Measurements from ENCODE around the gene CD101.

DNA sequence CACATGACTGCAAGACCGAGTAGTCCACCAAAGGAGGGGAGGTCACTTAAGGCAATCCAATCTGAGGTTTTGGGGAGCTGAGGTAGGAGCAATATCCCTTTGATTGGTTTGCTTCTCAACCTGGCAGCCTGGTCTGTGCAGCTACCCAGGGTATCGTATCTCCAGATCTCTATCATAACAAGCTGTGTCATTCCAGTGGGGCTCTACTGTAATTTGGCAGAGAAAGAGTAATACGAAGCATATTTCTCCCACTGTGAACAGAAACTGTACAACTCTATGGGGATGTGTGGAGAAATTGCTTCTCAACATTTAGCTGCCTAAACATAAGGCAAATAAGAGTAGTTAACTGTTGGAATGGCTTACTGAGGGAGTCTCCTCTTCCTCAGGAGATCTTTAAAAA is 20.6 kb downstream of the CD101 start:
- TF ChIP-seq, protein P1, sequence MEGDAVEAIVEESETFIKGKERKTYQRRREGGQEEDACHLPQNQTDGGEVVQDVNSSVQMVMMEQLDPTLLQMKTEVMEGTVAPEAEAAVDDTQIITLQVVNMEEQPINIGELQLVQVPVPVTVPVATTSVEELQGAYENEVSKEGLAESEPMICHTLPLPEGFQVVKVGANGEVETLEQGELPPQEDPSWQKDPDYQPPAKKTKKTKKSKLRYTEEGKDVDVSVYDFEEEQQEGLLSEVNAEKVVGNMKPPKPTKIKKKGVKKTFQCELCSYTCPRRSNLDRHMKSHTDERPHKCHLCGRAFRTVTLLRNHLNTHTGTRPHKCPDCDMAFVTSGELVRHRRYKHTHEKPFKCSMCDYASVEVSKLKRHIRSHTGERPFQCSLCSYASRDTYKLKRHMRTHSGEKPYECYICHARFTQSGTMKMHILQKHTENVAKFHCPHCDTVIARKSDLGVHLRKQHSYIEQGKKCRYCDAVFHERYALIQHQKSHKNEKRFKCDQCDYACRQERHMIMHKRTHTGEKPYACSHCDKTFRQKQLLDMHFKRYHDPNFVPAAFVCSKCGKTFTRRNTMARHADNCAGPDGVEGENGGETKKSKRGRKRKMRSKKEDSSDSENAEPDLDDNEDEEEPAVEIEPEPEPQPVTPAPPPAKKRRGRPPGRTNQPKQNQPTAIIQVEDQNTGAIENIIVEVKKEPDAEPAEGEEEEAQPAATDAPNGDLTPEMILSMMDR (conservative IDR thresholded peaks at IDR 0.05; ENCODE audit: low read length): no peak
- TF ChIP-seq EZH2phosphoT487 (IDR thresholded peaks at IDR 0.05; ENCODE audit: borderline replicate concordance, low read depth, low read length): no peak
